K562 (cell line): ENCODE measurements around the gene ZNF296. TPM values are rescaled to one million over a fixed set of nuclear protein-coding genes. Genes with fewer than 3 reads are reported as not detected.
A peak's percentile ranks its signal among the peaks of the same experiment; 100 is the strongest.

ENCODE experiments used
- ATAC-seq: fragments of 200-7000 bp; cut with Tn5 transposase; 3 replicates; pipeline ENCODE4 v1.9.1; 2020; ENCODE audit warnings: moderate library complexity
- BruUV-seq: library from RNA; stranded (reverse); fragments of 400-500 nt; replicated peaks from 2 replicates; lab custom pipeline; 2021; lab: Mats Ljungman, UMichigan
- CTCF ChIA-PET: fragments of 300-600 bp; formaldehyde crosslinking; extraction: SDS; loops from one replicate; lab custom pipeline; 2021; ENCODE audit warnings: low intra/inter-chr PET ratio; lab: Yijun Ruan, JAX
- POLR2A ChIA-PET: fragments of 300-600, 350-650 bp; sonication (Branson Sonifier 250); formaldehyde crosslinking; extraction: SDS; loops from one replicate; lab custom pipeline; 2021; ENCODE audit warnings: antibody characterized with exemption, inconsistent platforms; lab: Yijun Ruan, JAX
- DNase-seq, 4 experiments: peaks; one replicate each; pipeline versions ENCODE4 v3.0.0 to v3.0.0-alpha.2; 2011 to 2018; ENCODE audit warnings: low spot score in 3 of 4, mixed read lengths in 3 of 4; ENCODE audit errors: extremely low read depth in 1 of 4
- FAIRE-seq: peaks from 2 replicates; lab custom pipeline; 2011; peaks lifted over from hg19 to GRCh38; lab: Jason Lieb, UNC
- H2AFZ ChIP-seq: 2 replicates; pipeline ENCODE4 v1.6.0; 2011; ENCODE audit warnings: low read depth, low read length, control low read depth, inconsistent platforms
- H3K27ac ChIP-seq: fragments of 200-600 bp; 3 replicates; pipeline ENCODE4 v1.8.0; 2011; ENCODE audit warnings: low read depth, mild to moderate bottlenecking, control low read depth, inconsistent platforms, low read length, moderate library complexity, mixed read lengths; ENCODE audit errors: extremely low read depth
- H3K27me3 ChIP-seq, 2 experiments: fragments of 300-600 bp in 1 of 2; 2 replicates in 1 of 2; 3 replicates in 1 of 2; pipeline versions ENCODE4 v1.6.0 to v1.8.0; 2011; ENCODE audit warnings: inconsistent platforms in 2 of 2, low read length in 2 of 2, mild to moderate bottlenecking in 1 of 2, mixed read lengths in 1 of 2, moderate library complexity in 1 of 2; ENCODE audit not compliant: control insufficient read depth in 2 of 2, insufficient read depth in 2 of 2
- H3K36me3 ChIP-seq: fragments of 300-600 bp; 3 replicates; pipeline ENCODE4 v1.8.0; 2011; ENCODE audit warnings: mild to moderate bottlenecking, low read length, inconsistent platforms; ENCODE audit not compliant: control insufficient read depth, insufficient read depth
- H3K4me1 ChIP-seq, 2 experiments: fragments of 200-600 bp in 1 of 2; replicated peaks in 1 of 2; 2 replicates in 1 of 2; 3 replicates in 1 of 2; pipeline versions ENCODE4 v1.5.1 to v1.8.0; 2011; ENCODE audit warnings: inconsistent platforms in 2 of 2, low read length in 2 of 2, mild to moderate bottlenecking in 1 of 2, mixed read lengths in 1 of 2, moderate library complexity in 1 of 2; ENCODE audit not compliant: control insufficient read depth in 2 of 2, insufficient read depth in 2 of 2
- H3K4me2 ChIP-seq: 2 replicates; pipeline ENCODE4 v1.6.1; 2011; ENCODE audit warnings: low read length, control low read depth, inconsistent platforms, mixed read lengths; ENCODE audit not compliant: insufficient read depth
- H3K4me3 ChIP-seq: fragments of 200-600 bp; sonication (generic), shearing (Covaris generic); 2 replicates; pipeline ENCODE4 v1.5.1; 2016; ENCODE audit warnings: control low read depth, inconsistent platforms
- H3K79me2 ChIP-seq: fragments of 200-600 bp; 3 replicates; pipeline ENCODE4 v1.8.0; 2011; ENCODE audit warnings: low read length, inconsistent platforms; ENCODE audit not compliant: control insufficient read depth, insufficient read depth
- H3K9ac ChIP-seq, 2 experiments: 2 replicates each; pipeline versions ENCODE4 v1.6.0 to v1.6.1; 2011; ENCODE audit warnings: low read depth in 2 of 2, low read length in 2 of 2, control low read depth in 1 of 2, inconsistent platforms in 1 of 2, mild to moderate bottlenecking in 1 of 2, mixed read lengths in 1 of 2; ENCODE audit not compliant: insufficient read depth in 1 of 2
- H3K9me1 ChIP-seq: one replicate; pipeline ENCODE4 v1.6.0; 2011; ENCODE audit warnings: inconsistent platforms, mild to moderate bottlenecking, low read length, moderate library complexity; ENCODE audit not compliant: control insufficient read depth, insufficient read depth
- H3K9me3 ChIP-seq: replicated peaks from 2 replicates; pipeline ENCODE4 v1.5.1; 2011; ENCODE audit warnings: low read depth, low read length, inconsistent platforms; ENCODE audit not compliant: control insufficient read depth, insufficient read depth
- H4K20me1 ChIP-seq: replicated peaks from 2 replicates; pipeline ENCODE4 v1.6.1; 2011; ENCODE audit warnings: low read length, inconsistent platforms, mixed read lengths; ENCODE audit not compliant: control insufficient read depth, insufficient read depth
- BDP1 ChIP-seq: IDR thresholded peaks from 3 replicates; pipeline ENCODE4 v1.6.1; 2011; ENCODE audit not compliant: insufficient read length, insufficient read depth
- ILF3 ChIP-seq: fragments of 450-650 bp; IDR thresholded peaks from 2 replicates; pipeline ENCODE4 v1.6.1; 2018; ENCODE audit warnings: antibody characterized with exemption, mild to moderate bottlenecking, moderate library complexity, borderline replicate concordance
- POLR2G ChIP-seq: fragments of 200-400 bp; formaldehyde crosslinking; IDR thresholded peaks from 2 replicates; pipeline ENCODE4 v1.6.1; 2017; ENCODE audit warnings: low read depth, mild to moderate bottlenecking, antibody characterized with exemption, low read length, moderate library complexity
- ZBTB34 ChIP-seq: fragments of 250-450 bp; sonication (Bioruptor Pico); IDR thresholded peaks from 2 replicates; pipeline ENCODE4 v1.8.0; 2021; ENCODE audit warnings: mild to moderate bottlenecking, moderate library complexity
- WGBS: fragments of 100-300 bp; shearing (Covaris generic); methylation state at CpG from one replicate; pipeline ENCODE4 v1.1.6; 2016; ENCODE audit warnings: low coverage, mixed read lengths; ENCODE audit not compliant: insufficient coverage; ENCODE audit errors: missing lambda C conversion rate; 5-methylcytosine and 5-hydroxymethylcytosine counted together
- in situ Hi-C: fragments of 300-500 bp; cut with MboI; formaldehyde crosslinking; loops from 4 replicates; pipeline ENCODE4 v1.15.0; 2018; ENCODE audit warnings: inconsistent platforms, mixed read lengths
- intact Hi-C: fragments of 100-400 bp; cut with micrococcal nuclease; formaldehyde crosslinking; loops from 2 replicates; pipeline ENCODE4 v1.14.2; 2022
- polyA plus RNA-seq, 8 experiments: library from polyadenylated mRNA; depleted of rRNA in 4 of 8; stranded (reverse) in 5 of 8; unstranded in 3 of 8; fragments of >200 nt; fragmentation: Nextera tagmentation in 2 of 8; fragmentation: Illumina TruSeq in 1 of 8; extraction: Ambion mirVana in 2 of 8; extraction: Trizol in 1 of 8; gene quantifications; 2 replicates each; pipeline versions ENCODE4 v1.2.1 to v1.2.3, GENCODE V29; 2011 to 2014; ENCODE audit warnings: inconsistent platforms in 1 of 8, missing spikeins in 1 of 8
- total RNA-seq, 7 experiments: library from RNA; depleted of rRNA in 6 of 7; stranded (reverse); fragments of >200 nt in 6 of 7; fragmentation: Illumina TruSeq in 2 of 7; extraction: Trizol in 2 of 7; gene quantifications; 2 replicates each; pipeline versions ENCODE4 v1.2.1 to v1.2.3, GENCODE V29; 2011 to 2021; ENCODE audit warnings: low replicate concordance in 1 of 7

The ZNF296 gene
- total and polyA plus RNA-seq, 9 of the 15 experiments (the other 6 are each of a cell fraction or from before 2014, with no cell fraction given): 0.03 to 8.8 (median 0.47) TPM; not detected in 1

- in situ Hi-C loops: loop anchor here (10.0 kb wide), 1 partner anchor 162 kb away; the partner anchor contains the start of gene TOMM40
- ChIA-PET CTCF (no interaction called here), POLR2A (interaction anchor here (0.6 to 1.4 kb wide), 7 partner anchors 8 to 196 kb away, joined by 3 to 6 read pairs (median 3); partner anchors contain the start of gene CLASRP)
- H3K27ac ChIP-seq: no peak overlapping the region
- 94% methylated on average over 5 of the region's 8 CpGs for WGBS
- no peaks in the 10 kb centered on the region for H3K27me3 ChIP-seq
- peaks cover 25% of the 10 kb centered on the region for H4K20me1 ChIP-seq
- no peaks in the 10 kb centered on the region for H3K9me3 ChIP-seq
- H2AFZ ChIP-seq: no peak overlapping the region
- no peak for TF ChIP-seq ILF3
- no peak for TF ChIP-seq BDP1
- TF ChIP-seq ZBTB34 (CRISPR knock-in tag): no peak
- TF ChIP-seq POLR2G: 0 out of 2 replicates have a peak, but pooled peaks have one; percentile 30
- H3K4me2 ChIP-seq: no peak overlapping the region
- DNase-seq: no peak
- H3K4me1 ChIP-seq: peaks cover 0 to 29% of the 10 kb centered on the region in 2 experiments; a peak in 2 of 5 replicates
- no peak for ATAC-seq
- no peaks in the 10 kb centered on the region for H3K9me1 ChIP-seq
- FAIRE-seq: no peak
- H3K4me3 ChIP-seq: no peak overlapping the region
- intact Hi-C loops: loop anchor here (5.0 kb wide), 1 partner anchor 155 kb away; no protein-coding TSS in a partner anchor
- 0 out of 4 replicates have a peak overlapping the region, but pooled peaks of 1 of the 2 experiments have one; percentile 9 for H3K9ac ChIP-seq
- BruUV-seq: no TSS peak
- H3K79me2 ChIP-seq: peaks cover 7% of the 10 kb centered on the region
- H3K36me3 ChIP-seq: peaks cover 93% of the 10 kb centered on the region
Measured at GRCh38 chr19:45056831-45057230, 19.4 kb downstream of the ZNF296 start.
